Chondrocyte (in vitro differentiated cells): Measurements from ENCODE around the gene SEC16A. TPM values are rescaled to one million over a fixed set of nuclear protein-coding genes. Genes with fewer than 3 reads are reported as not detected.

Source experiments
- DNase-seq: peaks from one replicate; pipeline ENCODE4 v3.0.0; 2021; ENCODE audit warnings: mixed read lengths, low spot score
- H3K27ac Mint-ChIP-seq: one replicate; pipeline ENCODE4 v1.8.0; 2021; ENCODE audit warnings: mild to moderate bottlenecking, moderate library complexity, mixed read lengths; ENCODE audit not compliant: unreplicated experiment
- H3K27me3 Mint-ChIP-seq: 2 replicates; pipeline ENCODE4 v1.8.0; 2021; ENCODE audit warnings: low read depth, mixed read lengths
- H3K36me3 Mint-ChIP-seq: 2 replicates; pipeline ENCODE4 v1.8.0; 2021; ENCODE audit warnings: low read depth, mixed read lengths
- H3K4me1 Mint-ChIP-seq: 2 replicates; pipeline ENCODE4 v1.8.0; 2021; ENCODE audit warnings: low read depth, mild to moderate bottlenecking, mixed read lengths
- H3K4me3 Mint-ChIP-seq: one replicate; pipeline ENCODE4 v1.8.0; 2021; ENCODE audit warnings: mild to moderate bottlenecking, moderate library complexity, mixed read lengths; ENCODE audit not compliant: unreplicated experiment
- H3K9me3 Mint-ChIP-seq: 2 replicates; pipeline ENCODE4 v1.8.0; 2021; ENCODE audit warnings: low read depth, mixed read lengths
- CTCF ChIP-seq: fragments of 200-600 bp; sonication (generic); IDR thresholded peaks from 2 replicates; pipeline ENCODE4 v1.5.0; 2021; ENCODE audit warnings: antibody characterized with exemption, mild to moderate bottlenecking, moderate library complexity
- total RNA-seq: library from RNA; stranded (reverse); gene quantifications from 3 replicates; pipeline ENCODE4 v1.2.1, GENCODE V29; 2021

Gene SEC16A
- total RNA-seq, 1 donor from 2014 or later, result 91.7 TPM

- no peaks in the 10 kb centered on the region for H3K9me3 Mint-ChIP-seq
- no peaks in the 10 kb centered on the region for H3K27me3 Mint-ChIP-seq
- no peak overlapping the region for H3K27ac Mint-ChIP-seq
- TF ChIP-seq CTCF, result no peak
- no peaks in the 10 kb centered on the region for H3K36me3 Mint-ChIP-seq
- no peak overlapping the region for H3K4me3 Mint-ChIP-seq
- DNase-seq, result no peak
- H3K4me1 Mint-ChIP-seq, result peaks cover 18% of the 10 kb centered on the region
Observed at GRCh38 chr9:136526625-136527066, 43.8 kb upstream of the SEC16A start.

- Mint-ChIP-seq H3K9me3 (no peaks in the 10 kb centered on the region), H3K27me3 (no peaks in the 10 kb centered on the region), H3K36me3 (no peaks in the 10 kb centered on the region), H3K4me1 (peaks cover 18% of the 10 kb centered on the region), H3K4me3 (no peak overlapping the region), H3K27ac (peak overlapping the region; percentile 54)
- TF ChIP-seq CTCF, result peak; percentile 44
- DNase-seq, result no peak
Observed at GRCh38 chr9:136525841-136526499, 43.1 kb upstream of the SEC16A start.

- Mint-ChIP-seq H3K9me3 (no peaks in the 10 kb centered on the region), H3K4me3 (no peak overlapping the region), H3K27me3 (no peaks in the 10 kb centered on the region), H3K27ac (no peak overlapping the region), H3K36me3 (no peaks in the 10 kb centered on the region), H3K4me1 (peaks cover 19% of the 10 kb centered on the region)
- no peak for DNase-seq
- TF ChIP-seq CTCF, result no peak
Observed at GRCh38 chr9:136525207-136525606, 42.4 kb upstream of the SEC16A start.

GRCh38 chr9:136522314-136523237 lies 39.7 kb upstream of the SEC16A start:
- Mint-ChIP-seq H3K27ac (no peak overlapping the region), H3K4me3 (no peak overlapping the region), H3K9me3 (no peaks in the 10 kb centered on the region), H3K4me1 (peaks cover 16% of the 10 kb centered on the region), H3K27me3 (no peaks in the 10 kb centered on the region), H3K36me3 (no peaks in the 10 kb centered on the region)
- no peak for TF ChIP-seq CTCF
- DNase-seq, result no peak

DNA sequence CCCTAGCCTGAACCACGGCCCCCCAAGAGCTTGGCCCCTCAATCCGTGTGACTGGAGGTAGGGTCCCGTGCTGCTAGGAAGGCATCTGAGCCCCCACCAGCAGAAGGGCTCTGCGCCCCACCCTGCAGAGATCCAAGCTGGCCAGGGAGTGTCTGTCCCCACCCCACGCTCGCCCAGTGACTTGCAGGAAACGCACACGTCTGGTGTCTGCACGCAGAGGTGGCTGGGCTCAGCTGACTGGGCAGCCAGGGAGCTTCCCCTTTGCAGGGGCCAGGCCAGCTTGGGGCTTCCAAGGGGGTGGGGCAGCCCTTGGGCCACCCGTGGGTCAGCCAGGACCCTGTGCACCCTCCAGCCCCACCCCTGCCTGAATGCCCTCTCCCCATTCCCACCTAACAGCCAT lies 38.7 kb upstream of the SEC16A start:
- peaks cover 13% of the 10 kb centered on the region for H3K4me1 Mint-ChIP-seq
- no peaks in the 10 kb centered on the region for H3K27me3 Mint-ChIP-seq
- no peak overlapping the region for H3K4me3 Mint-ChIP-seq
- no peak for DNase-seq
- no peak for TF ChIP-seq CTCF
- peak overlapping the region; percentile 17 for H3K27ac Mint-ChIP-seq
- no peaks in the 10 kb centered on the region for H3K9me3 Mint-ChIP-seq
- H3K36me3 Mint-ChIP-seq, result no peaks in the 10 kb centered on the region
